NCI-H2029 (cell line): ENCODE measurements around the gene PHF20.
"Not testable (repeated sequence)": the region's sequence is repeated elsewhere in the genome, so short reads cannot be mapped to it uniquely, and the experiment has no call there.

Source experiments
- DNase-seq: peaks from one replicate; lab custom pipeline; 2025; lab: John Stamatoyannopoulos, UW

PHF20 gene

DNA sequence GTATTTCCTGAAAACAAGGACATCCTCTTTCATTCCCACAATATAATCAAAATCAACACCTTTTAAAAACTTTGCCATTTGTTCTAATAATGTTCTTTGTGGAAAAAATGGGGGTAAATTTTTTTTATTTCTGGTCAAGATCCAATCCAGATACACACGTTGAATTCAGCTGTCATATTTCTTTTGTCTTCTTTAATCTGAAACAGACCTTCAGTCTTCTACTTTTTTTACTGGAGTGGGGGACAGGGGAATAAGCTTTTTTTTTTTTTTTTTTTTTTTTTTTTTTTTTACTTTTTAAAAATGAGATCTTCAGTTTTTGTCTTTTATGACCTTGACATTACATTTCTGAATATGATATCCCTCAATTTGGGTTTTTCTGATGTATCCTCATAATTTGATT is 113.4 kb downstream of the PHF20 start:
- no peak for DNase-seq

DNA sequence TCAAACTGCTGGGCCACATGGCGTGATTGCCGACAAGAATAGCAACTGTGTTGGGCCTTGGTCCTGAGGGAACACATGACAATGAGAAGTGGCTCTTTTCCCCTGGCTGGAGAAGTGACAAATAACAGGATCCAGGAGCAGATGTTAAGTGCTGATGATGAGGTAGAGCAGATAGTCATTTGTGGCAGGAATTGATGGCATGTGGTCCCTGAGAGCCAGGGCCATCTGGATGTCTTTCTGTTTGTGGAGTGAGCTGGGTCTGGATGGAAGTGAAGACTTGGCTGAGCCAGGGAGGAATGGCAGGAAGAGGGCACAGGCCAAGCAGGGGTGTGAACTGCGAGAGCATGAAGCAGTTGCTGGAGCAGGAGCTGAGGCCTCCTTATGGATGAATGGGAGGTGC is 114.7 kb downstream of the PHF20 start:
- no peak for DNase-seq

DNA sequence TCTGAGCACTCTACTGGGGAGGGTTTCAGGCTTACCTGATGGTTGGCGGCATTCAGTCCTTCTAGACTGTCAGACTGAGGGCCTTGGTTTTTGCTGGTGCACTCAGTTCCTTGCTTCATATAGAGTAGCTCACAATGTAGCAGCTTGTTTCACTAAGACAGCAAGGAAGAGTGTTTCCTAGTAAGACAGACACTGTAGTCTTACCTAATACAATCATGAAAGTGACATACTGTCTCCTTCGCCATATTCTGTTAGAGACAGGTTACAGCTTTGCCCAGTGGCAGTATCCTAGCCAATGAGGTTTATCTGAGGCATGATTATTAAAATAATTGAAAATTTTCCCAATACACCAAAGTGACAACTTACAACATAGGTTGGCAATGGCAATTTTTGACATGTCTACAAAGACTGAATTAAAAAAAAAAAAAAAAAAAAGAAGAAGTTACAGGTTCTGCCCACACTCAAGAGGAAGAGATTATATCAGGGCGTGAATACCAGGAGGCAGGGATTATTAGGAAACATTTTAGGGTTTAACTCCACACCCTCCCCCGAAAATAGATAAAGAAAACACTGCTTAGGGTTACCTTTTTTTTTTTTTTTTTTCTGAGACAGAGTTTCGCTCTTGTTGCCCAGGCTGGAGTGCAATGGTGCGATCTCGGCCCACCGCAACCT is 115.7 kb downstream of the PHF20 start:
- no peak for DNase-seq

GRCh38 chr20:35888657-35889056 is 116.8 kb downstream of the PHF20 start:
- no peak for DNase-seq

DNA sequence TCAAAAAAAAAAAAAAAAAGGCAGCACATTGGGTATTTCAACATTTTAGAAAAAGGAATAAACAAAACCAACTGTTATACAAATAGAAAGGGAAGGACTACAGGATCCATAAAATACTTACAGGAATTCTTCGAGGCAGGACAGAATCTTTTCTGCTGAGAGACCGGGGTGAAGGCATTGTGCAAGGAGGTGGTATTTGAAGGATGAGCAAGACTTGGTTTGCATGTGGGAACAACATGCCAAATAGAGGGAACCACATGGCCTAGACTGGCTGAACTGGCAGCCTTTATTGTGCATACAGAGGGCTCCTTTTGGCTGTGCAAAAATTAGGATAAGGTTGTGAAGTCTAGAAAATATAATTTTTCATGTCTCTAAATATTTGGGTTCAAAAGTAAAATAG is 119.6 kb downstream of the PHF20 start:
- DNase-seq = no peak

GRCh38 chr20:35892871-35893270 is 121.1 kb downstream of the PHF20 start:
- DNase-seq = no peak

- no peak for DNase-seq
Measured at GRCh38 chr20:35893942-35894341, 122.1 kb downstream of the PHF20 start.

- not testable (repeated sequence) for DNase-seq
Measured at GRCh38 chr20:35895516-35895915, 123.7 kb downstream of the PHF20 start.

DNA sequence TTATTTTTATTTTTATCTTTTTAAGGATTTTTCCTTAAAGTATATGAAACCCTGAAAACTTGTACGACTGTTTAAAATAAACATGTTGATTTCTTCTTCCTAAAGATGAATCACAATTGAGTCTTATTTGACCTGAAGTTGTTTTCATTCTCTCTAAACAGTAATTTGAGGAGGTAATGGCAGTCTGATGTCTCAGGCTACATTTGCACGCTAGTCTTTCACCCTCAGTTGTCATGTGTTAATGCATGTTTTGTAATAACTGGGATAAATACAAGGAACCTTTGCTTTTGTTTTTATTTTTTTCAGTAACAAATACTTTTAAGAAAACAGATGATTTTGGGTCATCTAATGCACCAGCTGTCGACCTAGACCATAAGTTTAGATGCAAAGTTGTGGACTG is 127.2 kb downstream of the PHF20 start:
- DNase-seq = no peak

- not testable (repeated sequence) for DNase-seq
Measured at GRCh38 chr20:35901230-35901629, 129.4 kb downstream of the PHF20 start.

DNA sequence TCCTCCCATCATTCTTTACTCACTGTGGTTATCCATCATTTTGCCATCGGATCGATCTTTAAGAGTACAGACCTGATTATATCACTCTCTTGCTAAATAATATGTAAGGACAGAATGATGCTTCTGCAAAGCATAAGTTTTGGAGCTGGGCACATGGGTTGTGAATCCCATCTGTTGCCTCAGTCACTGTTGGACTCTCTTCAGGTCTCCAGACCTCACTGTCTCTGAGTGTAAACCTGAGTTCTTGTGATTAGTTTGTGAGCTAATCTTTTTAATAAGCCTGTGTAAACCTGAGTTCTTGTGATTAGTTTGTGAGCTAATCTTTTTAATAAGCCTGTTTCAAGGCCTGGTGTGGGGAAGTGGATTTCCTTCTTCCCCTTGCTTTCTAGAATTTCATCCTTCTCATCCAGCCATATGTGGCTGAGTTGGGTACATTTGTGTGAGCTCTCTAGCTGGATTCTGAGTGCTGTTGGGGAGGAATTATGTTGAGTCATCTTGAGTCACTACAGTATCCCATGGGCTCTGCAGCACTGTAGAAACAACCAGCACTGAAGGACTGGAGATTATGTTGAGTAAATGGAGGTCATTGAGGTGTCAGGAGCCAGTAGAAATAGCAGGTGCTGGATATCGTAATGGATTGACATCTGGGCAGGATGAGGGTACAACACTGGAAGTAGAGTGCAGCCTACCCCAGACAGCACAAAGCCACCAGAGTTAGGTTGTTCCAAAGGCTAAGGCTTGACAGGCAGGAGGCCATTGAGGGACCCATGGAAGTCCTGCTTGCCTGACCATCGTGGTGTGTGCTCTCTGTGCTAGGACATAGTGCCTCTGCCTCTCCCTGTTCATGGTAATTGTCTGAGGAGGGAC is 130.1 kb downstream of the PHF20 start:
- no peak for DNase-seq

- DNase-seq = no peak
Measured at GRCh38 chr20:35902545-35902941, 130.7 kb downstream of the PHF20 start.

- DNase-seq = no peak
Measured at GRCh38 chr20:35903843-35904242, 132.0 kb downstream of the PHF20 start.

DNA sequence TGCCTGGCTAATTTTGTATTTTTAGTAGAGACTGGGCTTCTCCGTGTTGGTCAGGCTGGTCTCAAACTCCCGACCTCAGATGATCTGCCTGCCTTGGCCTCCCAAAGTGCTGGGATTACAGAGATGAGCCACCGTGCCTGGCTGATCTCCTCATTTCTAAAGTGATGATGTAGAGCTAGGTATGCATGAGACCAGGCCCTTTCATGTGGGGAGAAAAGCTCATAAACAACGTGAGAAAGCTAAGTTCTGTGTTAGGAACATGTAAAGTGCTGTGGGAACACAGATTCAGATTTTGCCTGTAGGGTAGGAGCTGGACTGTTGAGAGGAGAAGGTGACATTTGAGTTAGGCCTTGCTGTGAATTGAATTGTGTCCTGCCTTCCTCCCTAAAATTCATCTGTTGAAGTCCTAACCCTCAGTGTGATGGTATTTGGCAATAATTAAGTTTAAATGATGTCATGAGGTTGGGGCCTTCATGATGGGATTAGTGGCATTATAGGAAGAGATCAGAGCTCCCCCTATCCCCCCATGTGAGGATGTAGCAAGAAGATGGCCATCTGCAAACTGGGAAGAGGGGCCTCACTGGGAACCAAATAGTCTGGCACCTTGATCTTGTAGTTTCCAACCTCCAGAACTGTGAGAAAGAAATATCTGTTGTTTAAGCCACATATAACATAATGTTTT is 133.3 kb downstream of the PHF20 start:
- no peak for DNase-seq

DNA sequence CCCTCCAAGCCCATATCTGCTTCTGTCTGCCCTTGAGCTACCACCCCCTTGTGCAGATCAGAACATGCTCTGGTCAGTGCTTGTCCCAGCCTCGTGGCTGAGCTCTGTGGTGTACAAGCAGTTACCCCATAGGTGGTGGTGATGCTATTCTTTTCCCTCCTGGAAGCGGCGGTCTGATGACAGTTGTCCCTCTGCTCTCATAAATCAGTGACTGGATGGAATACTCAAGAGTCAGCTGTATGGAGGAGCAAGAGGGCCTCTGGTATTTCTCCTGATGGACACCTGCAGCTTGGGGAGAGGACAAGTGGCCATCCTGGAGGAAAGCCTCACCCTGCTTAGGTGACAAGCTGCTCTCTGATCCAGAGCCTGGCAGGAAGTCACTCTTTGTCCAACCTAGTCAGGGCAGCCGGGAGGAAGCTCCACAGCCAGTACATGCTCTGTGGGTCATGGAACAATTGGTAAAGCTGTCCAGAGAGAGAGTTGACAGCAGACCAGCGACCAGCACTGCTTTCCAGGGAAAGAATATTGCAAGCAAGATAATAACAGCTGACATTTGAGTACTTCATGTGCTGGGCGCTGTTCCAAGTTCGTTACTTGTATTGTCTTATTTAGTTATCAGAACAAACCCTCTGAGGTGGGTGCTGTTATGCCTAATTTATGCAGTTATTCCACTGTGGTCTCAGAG is 135.3 kb downstream of the PHF20 start:
- no peak for DNase-seq

DNA sequence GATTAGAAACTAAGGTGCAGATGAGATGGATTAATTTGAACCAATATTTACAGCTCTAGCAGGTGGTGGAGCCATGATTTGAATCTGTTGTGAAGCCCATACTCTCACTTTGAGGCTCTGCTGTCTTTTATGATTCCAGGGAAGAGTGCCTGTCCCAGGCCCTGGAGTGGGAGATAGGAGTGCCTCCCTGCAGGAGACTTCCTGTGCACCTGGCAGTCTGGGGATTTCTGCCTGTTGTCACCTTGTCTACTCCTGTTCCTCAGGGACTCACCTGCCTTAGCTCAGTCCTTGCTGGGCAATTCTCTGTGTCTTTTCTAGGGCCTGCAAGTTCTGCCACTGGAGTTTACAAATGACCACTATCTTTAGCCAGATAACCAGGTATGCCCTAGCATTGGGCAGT is 136.2 kb downstream of the PHF20 start:
- DNase-seq = no peak

GRCh38 chr20:35909176-35909575 is 137.4 kb downstream of the PHF20 start:
- DNase-seq = no peak

GRCh38 chr20:35909796-35910195 is 138.0 kb downstream of the PHF20 start:
- DNase-seq = no peak

DNA sequence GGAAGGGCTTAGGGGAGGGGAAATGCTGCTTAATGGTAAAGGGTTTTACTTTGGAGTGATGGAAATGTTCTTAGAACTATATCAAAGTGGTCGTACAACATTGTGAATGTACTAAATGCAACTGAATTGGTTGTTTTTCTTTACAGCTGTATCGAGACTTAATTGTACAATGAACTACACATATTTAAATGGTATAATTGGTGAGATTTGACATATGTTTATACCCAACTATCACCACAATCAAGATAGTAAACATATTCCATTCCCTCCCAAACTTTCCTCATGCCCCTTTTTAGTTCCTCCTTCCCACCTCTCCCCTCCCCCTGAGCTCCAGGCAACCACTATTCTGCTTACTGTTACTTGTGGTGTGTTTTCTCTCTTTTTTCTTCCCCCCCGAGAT is 138.4 kb downstream of the PHF20 start:
- DNase-seq = no peak

DNA sequence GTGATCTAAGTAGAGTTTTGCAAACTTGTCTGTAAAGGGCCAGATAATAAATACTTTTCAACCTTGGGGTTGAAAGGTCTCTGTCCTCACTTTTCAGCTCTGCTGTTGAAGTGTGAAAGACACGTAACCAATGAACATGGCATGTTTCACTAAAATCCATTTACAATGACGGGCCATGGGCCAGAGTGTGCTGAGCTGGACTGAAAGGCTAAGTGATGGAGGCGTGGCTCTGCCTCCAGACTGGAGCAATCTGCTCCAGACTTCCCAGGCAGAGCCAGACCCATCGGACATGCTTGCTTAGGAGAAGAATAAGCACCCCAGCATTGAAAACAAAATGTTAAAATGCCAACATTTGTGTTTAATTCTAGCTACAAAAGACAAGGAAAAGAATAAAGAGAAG is 141.1 kb downstream of the PHF20 start:
- no peak for DNase-seq

DNA sequence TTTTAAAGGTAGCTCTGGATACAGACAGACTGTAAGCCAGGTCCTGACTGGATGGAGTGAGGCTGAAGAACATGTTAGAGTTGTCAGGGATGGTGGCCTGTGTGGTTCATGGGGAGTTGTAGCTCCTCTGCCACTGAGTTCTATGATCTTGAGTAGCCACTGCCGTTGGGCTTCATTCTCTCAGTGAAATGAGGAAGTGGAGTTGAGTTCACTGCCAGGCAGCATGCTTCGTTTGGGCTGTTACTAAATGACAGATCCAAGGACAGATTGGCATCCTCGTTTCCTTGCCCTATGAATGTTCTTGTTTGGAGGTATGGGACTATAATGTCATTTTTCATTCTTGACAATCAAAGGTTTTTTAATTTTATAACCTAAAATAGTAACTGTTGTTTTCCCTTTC is 145.3 kb downstream of the PHF20 start:
- DNase-seq = no peak

DNA sequence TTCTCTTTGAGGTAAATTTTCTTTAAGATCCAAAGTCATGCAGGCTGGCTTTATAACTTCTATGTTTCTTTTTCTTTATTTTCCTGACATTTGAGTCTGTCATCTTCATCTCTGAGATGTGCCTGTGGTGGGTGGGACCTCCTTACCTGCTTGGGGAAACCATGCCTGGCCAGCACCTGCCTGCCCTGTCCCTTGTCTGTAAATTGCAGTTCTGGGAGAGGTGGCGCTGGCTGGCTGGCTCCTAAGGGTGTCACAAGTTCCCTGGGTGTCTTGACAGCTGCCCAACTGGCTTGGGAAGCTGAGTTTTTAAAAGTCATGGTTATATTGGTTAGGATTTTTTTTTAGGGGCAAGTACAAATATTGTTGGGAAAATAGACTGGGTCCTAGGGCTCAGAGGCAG is 146.2 kb downstream of the PHF20 start:
- no peak for DNase-seq
